HepG2 (cell line): ENCODE measurements around the gene RUNX3. TPM values are rescaled to one million over a fixed set of nuclear protein-coding genes. Genes with fewer than 3 reads are reported as not detected.

ENCODE experiments used
- ATAC-seq: fragments of 200-7000 bp; cut with Tn5 transposase; 3 replicates; pipeline ENCODE4 v1.9.1; 2020; ENCODE audit warnings: mild to moderate bottlenecking, moderate library complexity
- BruUV-seq: library from RNA; stranded (reverse); fragments of 400-500 nt; replicated peaks from 2 replicates; lab custom pipeline; 2021; lab: Mats Ljungman, UMichigan
- CTCF ChIA-PET: fragments of 300-600 bp; formaldehyde crosslinking; extraction: SDS; loops from one replicate; lab custom pipeline; 2021; ENCODE audit warnings: low total read pairs, inconsistent platforms, low intra/inter-chr PET ratio; lab: Yijun Ruan, JAX
- POLR2A ChIA-PET: fragments of 350-600 bp; sonication (Branson Sonifier 250); formaldehyde crosslinking; loops from one replicate; lab custom pipeline; 2020; ENCODE audit warnings: antibody characterized with exemption, inconsistent platforms; lab: Yijun Ruan, JAX
- DNase-seq: peaks from one replicate; pipeline ENCODE4 v3.0.0-alpha.2; 2015; ENCODE audit warnings: low spot score
- FAIRE-seq: peaks from 3 replicates; lab custom pipeline; 2011; peaks lifted over from hg19 to GRCh38; lab: Jason Lieb, UNC
- H2AFZ ChIP-seq: one replicate; pipeline ENCODE4 v1.6.1; 2011; ENCODE audit warnings: low read length, inconsistent platforms
- H3K27ac ChIP-seq: fragments of 300-600 bp; 3 replicates; pipeline ENCODE4 v1.8.0; 2011; ENCODE audit warnings: mixed run types, mild to moderate bottlenecking, mixed read lengths, low read length, inconsistent platforms; ENCODE audit not compliant: insufficient read depth; ENCODE audit errors: extremely low read length
- H3K27me3 ChIP-seq, 2 experiments: fragments of 200-600 bp in 1 of 2; 2 replicates in 1 of 2; 3 replicates in 1 of 2; pipeline versions ENCODE4 v1.6.0 to v1.8.0; 2011; ENCODE audit warnings: low read length in 2 of 2, mild to moderate bottlenecking in 2 of 2, moderate library complexity in 2 of 2, inconsistent platforms in 1 of 2; ENCODE audit not compliant: insufficient read depth in 2 of 2, control insufficient read depth in 1 of 2
- H3K36me3 ChIP-seq, 2 experiments: fragments of 200-600 bp in 1 of 2; replicated peaks in 1 of 2; 2 replicates in 1 of 2; 3 replicates in 1 of 2; pipeline versions ENCODE4 v1.5.1 to v1.8.0; 2011; ENCODE audit warnings: low read length in 2 of 2, inconsistent platforms in 1 of 2; ENCODE audit not compliant: insufficient read depth in 2 of 2, control insufficient read depth in 1 of 2
- H3K4me1 ChIP-seq: 2 replicates; pipeline ENCODE4 v1.5.1; 2012; ENCODE audit warnings: low read length, inconsistent platforms; ENCODE audit not compliant: insufficient read depth
- H3K4me2 ChIP-seq: 2 replicates; pipeline ENCODE4 v1.6.0; 2011; ENCODE audit warnings: low read depth, low read length, inconsistent platforms
- H3K4me3 ChIP-seq, 3 experiments: fragments of 200-600 bp in 1 of 3; sonication (generic), shearing (Covaris generic) in 1 of 3; replicated peaks in 1 of 3; 2 replicates each; pipeline ENCODE4 v1.5.1; 2011 to 2016; ENCODE audit warnings: low read length in 3 of 3, inconsistent platforms in 2 of 3, low read depth in 2 of 3, mild to moderate bottlenecking in 2 of 3, control low read depth in 1 of 3, mixed read lengths in 1 of 3; ENCODE audit not compliant: insufficient read depth in 1 of 3
- H3K79me2 ChIP-seq: one replicate; pipeline ENCODE4 v1.6.1; 2011; ENCODE audit warnings: low read length, inconsistent platforms; ENCODE audit not compliant: insufficient read depth
- H3K9ac ChIP-seq: 2 replicates; pipeline ENCODE4 v1.6.0; 2011; ENCODE audit warnings: mild to moderate bottlenecking, low read depth, low read length, inconsistent platforms; ENCODE audit not compliant: insufficient read depth
- H3K9me3 ChIP-seq: 2 replicates; pipeline ENCODE4 v1.5.1; 2012; ENCODE audit warnings: mild to moderate bottlenecking, low read length
- H4K20me1 ChIP-seq: 2 replicates; pipeline ENCODE4 v1.6.0; 2011; ENCODE audit warnings: inconsistent platforms, mild to moderate bottlenecking, low read length, moderate library complexity; ENCODE audit not compliant: insufficient read depth
- ETV6 ChIP-seq: sonication (generic); formaldehyde crosslinking; conservative IDR thresholded peaks from 2 replicates; pipeline ENCODE4 v1.4.0; 2020; ENCODE audit warnings: missing genetic modification reagents
- GATAD2A ChIP-seq: IDR thresholded peaks from 2 replicates; pipeline ENCODE4 v1.6.1; 2016
- POLR2AphosphoS2 ChIP-seq: IDR thresholded peaks from 2 replicates; pipeline ENCODE4 v1.6.1; 2011; ENCODE audit warnings: low read depth, low read length, improper control_type of control experiment
- SMAD3 ChIP-seq: sonication (generic); formaldehyde crosslinking; IDR thresholded peaks from 2 replicates; pipeline ENCODE4 v1.4.0; 2020; ENCODE audit warnings: missing genetic modification reagents
- SMYD3 ChIP-seq: sonication (generic); formaldehyde crosslinking; IDR thresholded peaks from 2 replicates; pipeline ENCODE4 v1.8.1; 2023; ENCODE audit warnings: mild to moderate bottlenecking, missing genetic modification reagents
- SNAI1 ChIP-seq: sonication (generic); formaldehyde crosslinking; IDR thresholded peaks from 2 replicates; pipeline ENCODE4 v1.5.0; 2020; ENCODE audit warnings: mild to moderate bottlenecking, missing genetic modification reagents, borderline replicate concordance
- SSRP1 ChIP-seq: IDR thresholded peaks from 2 replicates; pipeline ENCODE4 v1.6.1; 2016; ENCODE audit warnings: control low read depth
- ZNF136 ChIP-seq: sonication (generic); formaldehyde crosslinking; IDR thresholded peaks from 2 replicates; pipeline ENCODE4 v1.8.1; 2022; ENCODE audit warnings: low read depth, mild to moderate bottlenecking, moderate library complexity, missing genetic modification reagents
- ZNF468 ChIP-seq: sonication (generic); formaldehyde crosslinking; IDR thresholded peaks from 2 replicates; pipeline ENCODE4 v1.8.0; 2022; ENCODE audit warnings: mild to moderate bottlenecking, moderate library complexity, missing genetic modification reagents
- ZNF660 ChIP-seq: sonication (generic); formaldehyde crosslinking; IDR thresholded peaks from 2 replicates; pipeline ENCODE4 v1.5.1; 2020; ENCODE audit warnings: mild to moderate bottlenecking, low read depth, missing genetic modification reagents, borderline replicate concordance
- ZNF773 ChIP-seq: sonication (generic); formaldehyde crosslinking; IDR thresholded peaks from 2 replicates; pipeline ENCODE4 v1.4.0; 2020; ENCODE audit warnings: missing genetic modification reagents, borderline replicate concordance
- ZNF841 ChIP-seq: sonication (generic); formaldehyde crosslinking; IDR thresholded peaks from 2 replicates; pipeline ENCODE4 v1.8.1; 2023; ENCODE audit warnings: missing genetic modification reagents, borderline replicate concordance
- ZNF879 ChIP-seq: sonication (generic); formaldehyde crosslinking; IDR thresholded peaks from 2 replicates; pipeline ENCODE4 v1.8.1; 2023; ENCODE audit warnings: missing genetic modification reagents
- ZSCAN21 ChIP-seq: sonication (generic); formaldehyde crosslinking; IDR thresholded peaks from 2 replicates; pipeline ENCODE4 v1.8.0; 2022; ENCODE audit warnings: mild to moderate bottlenecking, missing genetic modification reagents, moderate library complexity, borderline replicate concordance
- WGBS: methylation state at CpG from one replicate; pipeline ENCODE4 v1.1.6; 2017; ENCODE audit warnings: low lambda C conversion rate; 5-methylcytosine and 5-hydroxymethylcytosine counted together
- in situ Hi-C: cut with HindIII; loops from 2 replicates; pipeline ENCODE4 v1.10.0; 2017; ENCODE audit warnings: low pct_unique_long_range_greater_than_20kb; ENCODE audit not compliant: extremely low pct_ligation_motif_present
- intact Hi-C: fragments of 100-400 bp; cut with micrococcal nuclease; formaldehyde crosslinking; loops from one replicate; pipeline ENCODE4 v1.10.0; 2022; ENCODE audit not compliant: unreplicated experiment
- polyA plus RNA-seq, 8 experiments: library from polyadenylated mRNA; depleted of rRNA in 3 of 8; stranded (reverse) in 7 of 8; unstranded in 1 of 8; fragments of >200 nt; fragmentation: Illumina TruSeq in 4 of 8; extraction: Trizol in 4 of 8; gene quantifications; 2 replicates each; pipeline versions ENCODE4 v1.2.1 to v1.2.3, GENCODE V29; 2011 to 2016; ENCODE audit warnings: low read depth in 4 of 8, missing spikeins in 1 of 8, mixed read lengths in 1 of 8; ENCODE audit not compliant: insufficient read depth in 1 of 8
- total RNA-seq, 5 experiments: library from RNA; depleted of rRNA; stranded (reverse); fragments of >200 nt; fragmentation: Illumina TruSeq; extraction: Trizol; gene quantifications; 2 replicates each; pipeline ENCODE4 v1.2.3, GENCODE V29; 2016; ENCODE audit warnings: low read depth in 1 of 5
- TF ChIP-seq, protein P1 (sequence below): sonication (generic); formaldehyde crosslinking; IDR thresholded peaks from 2 replicates; pipeline ENCODE4 v1.5.0; 2020; ENCODE audit warnings: mild to moderate bottlenecking, low read depth, missing genetic modification reagents, borderline replicate concordance
- TF ChIP-seq, protein P2 (sequence below): sonication (generic); formaldehyde crosslinking; IDR thresholded peaks from 2 replicates; pipeline ENCODE4 v1.8.0; 2022; ENCODE audit warnings: mild to moderate bottlenecking, missing genetic modification reagents, borderline replicate concordance
- TF ChIP-seq, protein P3 (sequence below): sonication (generic); formaldehyde crosslinking; conservative IDR thresholded peaks from 2 replicates; pipeline ENCODE4 v1.4.0; 2020; ENCODE audit warnings: missing genetic modification reagents

The RUNX3 gene
- total and polyA plus RNA-seq, 2 of the 13 experiments (the other 11 are each of a cell fraction or from before 2014, with no cell fraction given): 0.04 to 0.22 TPM

DNA sequence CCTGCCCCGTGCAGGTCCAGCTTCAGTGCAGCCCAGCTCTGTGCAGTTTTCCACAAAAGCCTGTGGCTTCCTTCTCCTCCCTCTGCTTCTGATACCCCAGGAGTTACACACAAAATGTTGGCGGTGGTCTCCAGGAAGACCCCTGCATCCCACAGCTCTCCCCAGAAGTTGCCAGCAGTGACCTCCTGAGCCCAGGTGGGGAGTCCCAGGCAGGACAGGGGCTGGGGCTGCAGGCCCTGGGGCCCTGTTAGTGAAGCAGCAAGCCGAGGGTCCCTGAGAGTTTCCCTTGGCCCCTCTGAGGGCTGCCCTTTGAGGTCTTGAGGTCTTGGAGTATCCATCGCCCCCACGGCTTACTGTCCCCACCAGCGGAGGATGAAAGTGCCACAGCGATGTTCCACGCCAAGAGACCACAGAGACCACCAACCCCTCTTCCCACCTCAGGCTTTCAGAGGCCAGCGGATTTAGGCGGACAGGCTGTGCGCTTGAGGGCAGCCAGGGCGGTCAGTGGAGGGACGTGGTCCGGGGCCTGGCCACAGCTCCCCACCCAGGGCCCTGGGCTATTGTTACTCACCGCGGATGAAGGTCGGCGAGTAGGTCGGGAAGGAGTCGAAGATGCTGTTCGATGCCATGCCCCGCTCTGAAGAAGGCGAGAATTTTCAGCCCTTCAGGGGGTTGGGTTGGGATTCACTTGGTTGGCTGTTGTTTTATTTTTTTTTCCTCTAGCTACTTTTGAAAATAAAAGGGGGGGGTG, 34.0 kb upstream of the RUNX3 start (continued):
- TF ChIP-seq, protein P1, sequence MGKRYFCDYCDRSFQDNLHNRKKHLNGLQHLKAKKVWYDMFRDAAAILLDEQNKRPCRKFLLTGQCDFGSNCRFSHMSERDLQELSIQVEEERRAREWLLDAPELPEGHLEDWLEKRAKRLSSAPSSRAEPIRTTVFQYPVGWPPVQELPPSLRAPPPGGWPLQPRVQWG (CRISPR knock-in tag): no peak
- TF ChIP-seq ZNF468 (CRISPR knock-in tag) (no peak), ZNF660 (CRISPR knock-in tag) (no peak), ETV6 (CRISPR knock-in tag) (no peak), ZNF879 (CRISPR knock-in tag) (no peak)

DNA sequence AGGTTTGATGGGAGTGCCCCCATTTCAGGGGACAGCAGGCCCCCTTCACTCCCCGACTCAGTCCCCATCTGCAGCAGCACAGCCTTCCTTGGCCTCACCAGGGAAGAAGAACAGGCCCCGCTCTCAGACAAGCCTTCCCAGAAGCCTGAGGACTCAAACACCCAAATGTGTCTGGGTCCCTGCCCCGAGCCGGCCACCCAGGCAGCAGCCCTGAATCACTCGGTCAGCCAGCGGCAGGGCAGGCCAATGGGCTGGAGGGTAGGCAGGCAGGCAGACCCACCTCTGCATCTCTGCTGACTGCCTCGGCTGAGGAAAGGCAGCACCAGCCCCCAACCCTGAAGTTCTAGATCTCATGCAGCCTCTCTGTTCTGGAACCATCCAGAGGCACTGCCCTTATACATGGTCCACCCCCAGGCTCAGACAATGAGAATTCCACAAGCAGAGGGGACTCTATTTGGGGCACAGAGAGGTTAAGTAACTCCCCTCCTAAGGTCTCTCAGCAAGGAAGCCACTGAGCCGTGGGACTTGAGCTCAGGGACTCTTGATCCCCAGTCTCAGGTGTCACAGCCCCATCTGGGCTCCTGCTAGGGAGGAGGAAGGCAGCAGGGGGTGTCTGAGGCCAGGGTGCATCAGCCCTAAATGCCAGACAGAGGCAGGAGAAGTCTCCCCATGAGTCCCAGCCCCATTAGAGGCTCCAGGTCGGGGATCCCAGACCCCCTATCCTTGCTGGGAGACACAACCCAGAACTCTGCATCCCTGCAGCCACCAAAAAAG, 33.2 kb upstream of the RUNX3 start:
- H2AFZ ChIP-seq: no peak overlapping the region
- in situ Hi-C loops (no loop called here), intact Hi-C loops (no loop called here)
- no peaks in the 10 kb centered on the region for H3K4me1 ChIP-seq
- no TSS peak for BruUV-seq
- H3K27ac ChIP-seq: no peak overlapping the region
- H3K36me3 ChIP-seq: no peaks in the 10 kb centered on the region
- DNase-seq (no peak), FAIRE-seq (no peak), ATAC-seq (no peak)
- ChIA-PET POLR2A (no interaction called here), CTCF (no interaction called here)
- no peaks in the 10 kb centered on the region for H3K9me3 ChIP-seq
- no peak overlapping the region for H3K4me3 ChIP-seq
- no peak overlapping the region for H3K4me2 ChIP-seq
- WGBS: 20% methylated on average over 4 of the region's 9 CpGs
- peaks cover 2 to 57% of the 10 kb centered on the region in 2 experiments; a peak in 3 of 5 replicates for H3K27me3 ChIP-seq
- H4K20me1 ChIP-seq: no peaks in the 10 kb centered on the region
- no peaks in the 10 kb centered on the region for H3K79me2 ChIP-seq
- H3K9ac ChIP-seq: no peak overlapping the region
- TF ChIP-seq ZSCAN21 (CRISPR knock-in tag) (no peak), ZNF773 (no peak), ZNF660 (CRISPR knock-in tag) (no peak), ZNF841 (CRISPR knock-in tag) (no peak), ZNF136 (no peak), POLR2AphosphoS2 (no peak), SNAI1 (no peak), GATAD2A (CRISPR knock-in tag) (no peak), SSRP1 (CRISPR knock-in tag) (no peak), SMYD3 (no peak), SMAD3 (CRISPR knock-in tag) (no peak)
- TF ChIP-seq, protein P2, sequence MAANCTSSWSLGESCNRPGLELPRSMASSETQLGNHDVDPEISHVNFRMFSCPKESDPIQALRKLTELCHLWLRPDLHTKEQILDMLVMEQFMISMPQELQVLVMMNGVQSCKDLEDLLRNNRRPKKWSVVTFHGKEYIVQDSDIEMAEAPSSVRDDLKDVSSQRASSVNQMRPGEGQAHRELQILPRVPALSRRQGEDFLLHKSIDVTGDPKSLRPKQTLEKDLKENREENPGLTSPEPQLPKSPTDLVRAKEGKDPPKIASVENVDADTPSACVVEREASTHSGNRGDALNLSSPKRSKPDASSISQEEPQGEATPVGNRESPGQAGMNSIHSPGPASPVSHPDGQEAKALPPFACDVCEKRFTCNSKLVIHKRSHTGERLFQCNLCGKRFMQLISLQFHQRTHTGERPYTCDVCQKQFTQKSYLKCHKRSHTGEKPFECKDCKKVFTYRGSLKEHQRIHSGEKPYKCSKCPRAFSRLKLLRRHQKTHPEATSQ (CRISPR knock-in tag): no peak
- TF ChIP-seq, protein P3, sequence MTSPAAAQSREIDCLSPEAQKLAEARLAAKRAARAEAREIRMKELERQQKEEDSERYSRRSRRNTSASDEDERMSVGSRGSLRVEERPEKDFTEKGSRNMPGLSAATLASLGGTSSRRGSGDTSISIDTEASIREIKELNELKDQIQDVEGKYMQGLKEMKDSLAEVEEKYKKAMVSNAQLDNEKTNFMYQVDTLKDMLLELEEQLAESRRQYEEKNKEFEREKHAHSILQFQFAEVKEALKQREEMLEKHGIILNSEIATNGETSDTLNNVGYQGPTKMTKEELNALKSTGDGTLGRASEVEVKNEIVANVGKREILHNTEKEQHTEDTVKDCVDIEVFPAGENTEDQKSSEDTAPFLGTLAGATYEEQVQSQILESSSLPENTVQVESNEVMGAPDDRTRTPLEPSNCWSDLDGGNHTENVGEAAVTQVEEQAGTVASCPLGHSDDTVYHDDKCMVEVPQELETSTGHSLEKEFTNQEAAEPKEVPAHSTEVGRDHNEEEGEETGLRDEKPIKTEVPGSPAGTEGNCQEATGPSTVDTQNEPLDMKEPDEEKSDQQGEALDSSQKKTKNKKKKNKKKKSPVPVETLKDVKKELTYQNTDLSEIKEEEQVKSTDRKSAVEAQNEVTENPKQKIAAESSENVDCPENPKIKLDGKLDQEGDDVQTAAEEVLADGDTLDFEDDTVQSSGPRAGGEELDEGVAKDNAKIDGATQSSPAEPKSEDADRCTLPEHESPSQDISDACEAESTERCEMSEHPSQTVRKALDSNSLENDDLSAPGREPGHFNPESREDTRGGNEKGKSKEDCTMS (CRISPR knock-in tag): no peak
